GM12892 (cell line): Measurements from ENCODE around the gene SPDEF.
A peak's percentile ranks its signal among the peaks of the same experiment; 100 is the strongest.

ENCODE experiments used
- DNase-seq: peaks from one replicate; pipeline ENCODE4 v3.0.0; 2011; ENCODE audit not compliant: insufficient read length
- FAIRE-seq: peaks from 2 replicates; lab custom pipeline; 2011; peaks lifted over from hg19 to GRCh38; lab: Jason Lieb, UNC
- POLR2A ChIP-seq: IDR thresholded peaks from 2 replicates; pipeline ENCODE4 v1.6.1; 2011; ENCODE audit warnings: low read depth, low read length, control low read depth
- POLR2AphosphoS5 ChIP-seq: IDR thresholded peaks from 2 replicates; pipeline ENCODE4 v1.6.1; 2011; ENCODE audit warnings: low read depth, low read length, control low read depth
- TAF1 ChIP-seq: IDR thresholded peaks from 2 replicates; pipeline ENCODE4 v1.6.1; 2011; ENCODE audit warnings: low read depth, mild to moderate bottlenecking, control low read depth, low read length, borderline replicate concordance

The SPDEF gene

DNA sequence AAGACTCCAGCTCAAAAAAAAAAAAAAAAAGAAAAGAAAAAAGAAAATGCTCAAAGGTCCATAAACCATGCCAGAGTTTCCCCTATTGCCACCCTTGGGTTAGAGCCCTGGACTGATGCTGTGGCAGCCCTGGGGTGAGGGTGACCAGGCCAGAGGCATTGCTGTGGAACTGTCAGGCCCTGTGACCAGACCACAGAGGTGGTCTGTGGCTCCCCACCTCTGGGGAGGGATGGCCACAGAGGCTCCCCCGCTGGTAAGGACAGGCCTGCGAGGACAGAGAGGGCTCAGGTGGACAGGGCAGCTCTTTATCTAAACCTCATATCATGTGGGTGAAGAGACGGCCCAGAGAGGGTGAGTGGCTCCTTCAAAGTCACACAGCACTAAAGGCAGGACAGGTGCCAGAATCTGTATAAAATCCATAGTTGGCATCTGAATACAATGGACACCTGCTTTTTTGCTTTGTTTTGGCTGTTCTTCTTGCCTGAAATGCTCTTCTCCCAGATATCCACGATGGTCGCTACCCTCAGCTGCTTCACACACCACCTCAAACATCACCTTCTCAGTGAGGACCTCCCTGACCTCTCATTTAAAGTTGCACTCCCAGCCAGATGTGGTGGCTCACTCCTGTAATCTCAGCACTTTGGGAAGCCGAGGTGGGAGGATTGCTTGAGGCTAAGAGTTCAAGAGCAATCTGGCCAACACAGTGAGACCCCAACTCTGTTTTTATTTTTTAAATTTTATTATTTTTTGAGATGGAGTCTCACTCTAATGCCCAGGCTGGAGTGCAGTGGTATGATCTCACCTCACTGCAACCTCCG, 22.5 kb upstream of the SPDEF start:
- no peak for TF ChIP-seq POLR2AphosphoS5
- TF ChIP-seq POLR2A, result no peak
- no peak for TF ChIP-seq TAF1
- DNase-seq (no peak), FAIRE-seq (no peak)

DNA sequence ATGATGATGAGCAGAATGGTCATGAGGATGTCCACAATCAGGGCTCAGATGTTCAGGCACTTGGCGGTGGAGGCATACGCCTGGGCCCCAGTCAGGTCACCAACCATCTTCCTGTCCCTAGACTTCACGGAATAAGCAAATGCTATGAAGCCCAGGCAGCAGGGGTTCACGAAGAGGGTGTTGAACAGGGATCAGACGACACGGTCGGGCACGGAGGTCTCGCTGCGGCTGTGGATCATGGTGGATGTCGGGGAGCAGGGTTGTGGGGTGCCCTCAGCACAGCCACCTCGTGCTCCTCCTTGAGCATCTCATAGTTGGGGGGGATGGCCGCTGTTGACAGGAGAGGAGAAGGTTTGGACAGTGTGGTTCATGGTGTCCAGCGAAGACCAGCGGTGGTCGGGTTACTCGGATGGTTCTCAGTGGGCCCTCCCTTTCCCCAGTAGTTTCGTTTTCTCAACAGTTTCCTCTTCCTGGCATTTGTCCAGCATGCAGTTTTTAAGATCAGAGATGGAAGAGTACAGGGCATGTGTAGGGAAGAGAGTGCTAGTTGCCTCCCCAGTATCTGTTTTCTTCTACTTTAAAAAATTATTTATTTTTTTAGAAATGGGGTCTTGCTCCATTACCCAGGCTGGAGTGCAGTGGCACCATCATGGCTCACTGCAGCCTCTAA, 20.3 kb upstream of the SPDEF start:
- no peak for FAIRE-seq
- TF ChIP-seq POLR2AphosphoS5 (no peak), TAF1 (no peak), POLR2A (no peak)

GRCh38 chr6:34575326-34575725, 19.2 kb upstream of the SPDEF start:
- no peak for DNase-seq
- TF ChIP-seq TAF1 (no peak), POLR2A (no peak), POLR2AphosphoS5 (no peak)

More for the DNA sequence above, 20.3 kb upstream of the SPDEF start:
- DNase-seq, result no peak

GRCh38 chr6:34574647-34575293, 18.6 kb upstream of the SPDEF start:
- FAIRE-seq, result no peak
- TF ChIP-seq POLR2A (no peak), TAF1 (no peak), POLR2AphosphoS5 (no peak; the same call in 1 of the 2 replicates)

More at GRCh38 chr6:34575326-34575725, 19.2 kb upstream of the SPDEF start:
- FAIRE-seq, result no peak

GRCh38 chr6:34573567-34574183, 17.5 kb upstream of the SPDEF start:
- FAIRE-seq (no peak), DNase-seq (no peak)
- TF ChIP-seq POLR2A, result no peak; the same call in 1 of the 2 replicates
- TF ChIP-seq POLR2AphosphoS5, result no peak
- TF ChIP-seq TAF1, result no peak

More at GRCh38 chr6:34574647-34575293, 18.6 kb upstream of the SPDEF start:
- no peak for DNase-seq

DNA sequence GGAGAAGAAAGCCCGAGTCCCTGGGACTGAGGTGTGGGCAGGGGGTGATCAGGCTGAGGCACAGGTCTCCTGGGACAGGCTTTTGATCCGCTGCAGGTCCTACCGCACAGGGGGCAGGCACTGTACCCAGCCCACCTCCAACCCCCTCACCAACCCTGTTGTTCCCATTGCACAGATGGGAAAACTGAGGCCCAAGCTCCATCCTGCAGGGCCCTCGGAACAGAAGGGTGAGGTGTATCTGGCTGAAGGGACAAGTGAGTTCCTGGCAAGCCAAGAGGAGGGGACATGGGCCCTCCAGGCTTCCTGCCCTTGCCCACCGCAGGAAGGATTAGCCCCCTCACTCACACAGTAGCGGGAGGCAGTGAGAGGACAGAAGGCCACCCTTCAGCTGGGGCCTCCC, 16.5 kb upstream of the SPDEF start:
- no peak for FAIRE-seq
- TF ChIP-seq POLR2AphosphoS5 (no peak), POLR2A (no peak), TAF1 (no peak)

GRCh38 chr6:34572021-34572420, 15.9 kb upstream of the SPDEF start:
- DNase-seq (no peak), FAIRE-seq (no peak)
- TF ChIP-seq POLR2A (no peak), POLR2AphosphoS5 (no peak), TAF1 (no peak)

More for the DNA sequence above, 16.5 kb upstream of the SPDEF start:
- DNase-seq, result no peak

DNA sequence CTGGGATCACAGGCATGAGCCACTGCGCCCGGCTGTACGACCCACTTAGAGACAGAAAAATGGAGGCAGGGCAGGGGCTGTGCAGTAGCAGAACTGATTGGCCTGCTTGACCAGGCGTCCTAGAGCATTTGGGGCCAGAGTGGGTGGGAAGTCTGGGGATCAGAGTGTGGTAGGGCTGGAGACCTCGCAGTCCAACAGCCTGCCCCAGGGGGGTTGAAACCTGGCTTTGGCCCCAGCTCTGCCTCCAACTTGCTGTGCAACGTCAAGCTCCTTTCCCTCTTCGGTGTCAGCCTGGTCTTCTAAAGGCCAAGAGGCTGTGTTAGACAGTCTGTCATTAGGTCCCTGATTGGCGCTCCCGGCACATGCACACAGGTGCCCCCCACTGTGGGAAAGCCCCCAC, 15.3 kb upstream of the SPDEF start:
- no peak for FAIRE-seq
- TF ChIP-seq TAF1, result no peak
- TF ChIP-seq POLR2AphosphoS5, result no peak
- TF ChIP-seq POLR2A, result no peak
- no peak for DNase-seq

GRCh38 chr6:34570066-34570833, 14.1 kb upstream of the SPDEF start:
- TF ChIP-seq POLR2A, result no peak
- TF ChIP-seq POLR2AphosphoS5, result 0 out of 2 replicates have a peak, but pooled peaks have one; percentile 3
- FAIRE-seq, result no peak
- DNase-seq, result no peak

- FAIRE-seq (no peak), DNase-seq (no peak)
- TF ChIP-seq POLR2A, result no peak
- TF ChIP-seq TAF1, result no peak
- no peak for TF ChIP-seq POLR2AphosphoS5
Measured at GRCh38 chr6:34569361-34569973, 13.3 kb upstream of the SPDEF start.
